GM12878 (cell line): ENCODE results near the gene CRTAP. TPM values are rescaled to one million over a fixed set of nuclear protein-coding genes. Genes with fewer than 3 reads are reported as not detected.

ENCODE experiments used
- EED ChIP-seq: sonication (generic); IDR thresholded peaks from 2 replicates; pipeline ENCODE4 v1.6.1; 2016; ENCODE audit warnings: antibody characterized with exemption, low read depth
- ESRRA ChIP-seq: IDR thresholded peaks from 2 replicates; pipeline ENCODE4 v1.6.1; 2012; ENCODE audit warnings: mild to moderate bottlenecking, low read length, improper control_type of control experiment
- IKZF1 ChIP-seq: fragments of 450-650 bp; conservative IDR thresholded peaks from 2 replicates; pipeline ENCODE4 v1.6.1; 2017; ENCODE audit warnings: antibody characterized with exemption, mild to moderate bottlenecking
- KAT2A ChIP-seq: conservative IDR thresholded peaks from 2 replicates; pipeline ENCODE4 v1.6.1; 2011; ENCODE audit warnings: low read depth, low read length; ENCODE audit not compliant: control insufficient read depth
- NR2C2 ChIP-seq: IDR thresholded peaks from 2 replicates; pipeline ENCODE4 v1.6.1; 2011; ENCODE audit warnings: borderline replicate concordance, low read depth; ENCODE audit not compliant: control insufficient read depth, insufficient read length
- NRF1 ChIP-seq: conservative IDR thresholded peaks from 2 replicates; pipeline ENCODE4 v1.6.1; 2011; ENCODE audit warnings: mild to moderate bottlenecking, low read depth, low read length, improper control_type of control experiment
- PBX3 ChIP-seq: IDR thresholded peaks from 2 replicates; pipeline ENCODE4 v1.6.1; 2011; ENCODE audit warnings: mild to moderate bottlenecking, low read depth, low read length, moderate library complexity; ENCODE audit not compliant: insufficient replicate concordance
- POLR2AphosphoS2 ChIP-seq: IDR thresholded peaks from 2 replicates; pipeline ENCODE4 v1.6.1; 2011; ENCODE audit warnings: low read depth, mild to moderate bottlenecking, low read length, improper control_type of control experiment, moderate library complexity
- REST ChIP-seq: IDR thresholded peaks from 2 replicates; pipeline ENCODE4 v1.6.1; 2012; ENCODE audit warnings: mild to moderate bottlenecking, low read depth, low read length
- SMAD1 ChIP-seq: fragments of 450-650 bp; IDR thresholded peaks from 2 replicates; pipeline ENCODE4 v1.6.1; 2018; ENCODE audit warnings: mild to moderate bottlenecking, low read depth; ENCODE audit not compliant: partially characterized antibody
- STAT1 ChIP-seq: fragments of 450-650 bp; conservative IDR thresholded peaks from 2 replicates; pipeline ENCODE4 v1.6.1; 2014; ENCODE audit warnings: antibody characterized with exemption, mild to moderate bottlenecking
- TARDBP ChIP-seq: IDR thresholded peaks from 2 replicates; pipeline ENCODE4 v1.6.1; 2016; ENCODE audit warnings: borderline replicate concordance
- polyA plus RNA-seq, 11 experiments: library from polyadenylated mRNA; depleted of rRNA in 4 of 11; unstranded in 6 of 11; stranded (reverse) in 5 of 11; fragments of >200 nt; fragmentation: Nextera tagmentation in 4 of 11; fragmentation: Illumina TruSeq in 1 of 11; extraction: Ambion mirVana in 4 of 11; extraction: Trizol in 1 of 11; gene quantifications; 1 replicate in 1 of 11; 2 replicates in 10 of 11; pipeline versions ENCODE4 v1.2.1 to v1.2.3, GENCODE V29; 2011 to 2016; ENCODE audit warnings: inconsistent platforms in 2 of 11, missing spikeins in 2 of 11, low read depth in 1 of 11
- total RNA-seq, 4 experiments: library from RNA; depleted of rRNA in 3 of 4; stranded (reverse); fragments of >200 nt in 3 of 4; fragmentation: Illumina TruSeq in 1 of 4; extraction: Trizol in 1 of 4; gene quantifications; 2 replicates each; pipeline versions ENCODE4 v1.2.1 to v1.2.3, GENCODE V29; 2013 to 2021

Gene CRTAP
- total and polyA plus RNA-seq, 10 of the 15 experiments (the other 5 are each of a cell fraction or from before 2014, with no cell fraction given): 6.0 to 42.3 (median 23.3) TPM

- TF ChIP-seq PBX3: no peak
- no peak for TF ChIP-seq POLR2AphosphoS2
- no peak for TF ChIP-seq SMAD1
- TF ChIP-seq REST: no peak
- no peak for TF ChIP-seq ESRRA
- no peak for TF ChIP-seq EED
- TF ChIP-seq IKZF1: no peak
- no peak for TF ChIP-seq KAT2A
- TF ChIP-seq TARDBP: no peak
- no peak for TF ChIP-seq NRF1
- no peak for TF ChIP-seq STAT1
- TF ChIP-seq NR2C2: no peak
These were observed 73.5 kb downstream of the CRTAP start (continued) for GRCh38 chr3:33187368-33187634.
